PFSK-1 (cell line): ENCODE results near the gene GFPT2.

Source experiments
- FOXP2 ChIP-seq: optimal IDR thresholded peaks from 2 replicates; pipeline ENCODE3; 2011; ENCODE audit warnings: borderline replicate concordance, control low read depth, inconsistent platforms; ENCODE audit not compliant: insufficient read depth; ENCODE audit errors: extremely low read length, extremely low read depth
- POLR2AphosphoS5 ChIP-seq: IDR thresholded peaks from 2 replicates; pipeline ENCODE4 v1.6.1; 2012; ENCODE audit warnings: low read depth, mild to moderate bottlenecking, control low read depth, low read length, moderate library complexity
- REST ChIP-seq, 2 experiments: IDR thresholded peaks; 2 replicates each; pipeline versions ENCODE4 v1.6.1 to v1.8.0; 2011 to 2012; ENCODE audit warnings: low read depth in 2 of 2, low read length in 2 of 2, control low read depth in 1 of 2, inconsistent platforms in 1 of 2, mild to moderate bottlenecking in 1 of 2, moderate library complexity in 1 of 2; ENCODE audit not compliant: insufficient read depth in 1 of 2
- SIN3A ChIP-seq: IDR thresholded peaks from 2 replicates; pipeline ENCODE4 v1.6.1; 2012; ENCODE audit warnings: mild to moderate bottlenecking, low read length, moderate library complexity, borderline replicate concordance; ENCODE audit not compliant: insufficient read depth
- TAF1 ChIP-seq: IDR thresholded peaks from 2 replicates; pipeline ENCODE4 v1.6.1; 2012; ENCODE audit warnings: low read length, control low read depth, borderline replicate concordance; ENCODE audit not compliant: insufficient read depth

GFPT2 gene

GRCh38 chr5:180349391-180349790 is 3.7 kb downstream of the GFPT2 start:
- TF ChIP-seq SIN3A = no peak
- TF ChIP-seq TAF1 = no peak
- TF ChIP-seq FOXP2 = no peak

DNA sequence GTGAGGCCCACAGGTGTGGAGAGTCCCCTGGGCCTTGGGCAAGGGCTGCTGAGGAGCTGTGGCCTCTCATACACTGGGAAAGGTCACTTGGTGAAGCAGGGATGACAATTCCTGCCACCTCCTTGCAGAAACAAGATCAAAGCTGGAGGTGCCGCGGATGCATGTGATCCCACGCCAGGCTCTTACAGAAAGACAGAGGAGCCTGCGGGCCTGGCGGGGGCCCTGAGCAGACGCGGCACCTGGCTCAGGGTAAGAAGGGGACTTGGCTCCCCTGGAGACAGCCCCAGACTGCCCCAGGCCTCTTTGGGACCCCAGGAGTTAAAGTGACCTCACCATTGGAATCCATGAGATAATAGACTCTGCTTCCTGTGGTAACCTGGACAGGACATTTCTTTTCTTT is 4.8 kb downstream of the GFPT2 start:
- no peak for TF ChIP-seq REST (IDR thresholded peaks at IDR 0.05; ENCODE audit: insufficient read depth in 1 of 2, low read depth in 2 of 2, low read length in 2 of 2)
- TF ChIP-seq SIN3A = no peak
- no peak for TF ChIP-seq FOXP2

- TF ChIP-seq FOXP2 (no peak), REST (IDR thresholded peaks at IDR 0.05; ENCODE audit: insufficient read depth in 1 of 2, low read depth in 2 of 2, low read length in 2 of 2) (no peak), POLR2AphosphoS5 (no peak), TAF1 (no peak), SIN3A (no peak)
Measured at GRCh38 chr5:180347702-180348101, 5.4 kb downstream of the GFPT2 start.

- no peak for TF ChIP-seq TAF1
- no peak for TF ChIP-seq REST (IDR thresholded peaks at IDR 0.05; ENCODE audit: insufficient read depth in 1 of 2, low read depth in 2 of 2, low read length in 2 of 2)
Measured at GRCh38 chr5:180346358-180346757, 6.8 kb downstream of the GFPT2 start.

GRCh38 chr5:180345781-180346180 is 7.4 kb downstream of the GFPT2 start:
- TF ChIP-seq SIN3A = no peak
- no peak for TF ChIP-seq TAF1
- no peak for TF ChIP-seq REST (IDR thresholded peaks at IDR 0.05; ENCODE audit: insufficient read depth in 1 of 2, low read depth in 2 of 2, low read length in 2 of 2)
- TF ChIP-seq FOXP2 = no peak
- TF ChIP-seq POLR2AphosphoS5 = no peak
